ENCODE measurements around the gene C6orf132.

DNA sequence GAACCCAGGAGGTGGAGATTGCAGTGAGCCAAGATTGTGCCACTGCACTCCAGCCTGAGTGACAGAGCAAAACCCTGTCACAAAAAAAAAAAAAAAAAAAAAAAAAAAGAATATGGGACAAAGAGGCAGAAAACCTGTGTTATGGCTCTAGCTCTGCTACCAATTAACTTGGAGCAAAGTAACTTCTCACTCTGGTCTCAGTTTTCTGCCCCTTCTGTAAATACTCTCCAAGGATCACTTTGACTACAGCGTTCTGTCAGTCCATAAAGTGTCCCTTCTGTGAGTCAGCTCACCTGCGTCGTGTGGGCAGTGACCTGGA, 24.6 kb downstream of the C6orf132 start:
- no peak for TF ChIP-seq CTCF (tag by site-specific recombination; IDR thresholded peaks at IDR 0.05)
- TF ChIP-seq ZNF302 (tag by site-specific recombination; IDR thresholded peaks at IDR 0.05; ENCODE audit: low read depth) = no peak
- TF ChIP-seq ZBTB44 (tag by site-specific recombination; IDR thresholded peaks at IDR 0.05) = no peak
- no peak for TF ChIP-seq ZNF398 (tag by site-specific recombination; IDR thresholded peaks at IDR 0.05)
